GM18907 (cell line): ENCODE measurements around the gene CCNI.
"Not testable (repeated sequence)": the region's sequence is repeated elsewhere in the genome, so short reads cannot be mapped to it uniquely, and the experiment has no call there.

Source experiments
- ATAC-seq: cut with Tn5 transposase; IDR thresholded peaks from one replicate; pipeline ENCODE4 v1.9.1; 2021; ENCODE audit warnings: mild to moderate bottlenecking, moderate library complexity; ENCODE audit not compliant: unreplicated experiment

CCNI gene

DNA sequence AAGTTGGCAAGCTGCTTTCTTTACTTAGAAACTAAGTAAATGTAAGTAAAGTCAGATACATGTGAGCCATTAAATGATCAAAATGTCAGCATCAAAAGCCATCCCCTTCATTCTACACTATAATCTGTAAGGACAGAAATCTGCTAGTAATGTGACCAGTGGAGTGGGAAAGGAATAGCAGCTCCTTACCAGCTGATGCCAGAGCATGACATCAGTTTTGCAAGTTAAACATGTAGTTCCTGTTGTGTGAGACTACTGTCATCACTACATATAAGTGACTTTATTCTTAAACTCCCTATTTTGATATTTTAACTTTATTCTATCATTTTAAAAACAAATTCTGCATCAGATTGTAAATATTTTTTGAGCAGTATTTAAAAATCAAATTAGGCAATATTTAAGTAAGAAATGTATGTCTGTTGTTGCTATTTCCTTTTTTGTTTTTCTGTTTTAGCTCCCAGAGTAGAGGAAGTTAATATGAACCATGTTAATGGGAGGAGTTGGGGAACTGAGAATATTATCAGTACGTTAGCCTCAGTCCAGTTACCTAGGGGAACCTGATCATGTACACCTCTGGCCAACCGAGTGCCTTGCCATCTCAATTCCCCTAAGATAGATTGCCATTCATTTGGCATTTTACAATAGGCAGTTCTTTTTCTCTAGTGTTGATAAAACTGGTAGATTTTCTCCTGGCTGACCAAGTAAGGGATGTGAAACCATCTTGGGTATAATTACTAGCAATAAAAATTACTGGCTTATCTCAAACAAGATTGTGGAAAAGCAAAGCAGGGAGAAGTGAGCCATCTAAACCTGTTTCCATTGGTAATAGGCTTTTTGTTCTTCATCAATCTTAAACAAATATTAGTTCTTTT is 34.7 kb downstream of the CCNI start:
- ATAC-seq, result peak; percentile 50

DNA sequence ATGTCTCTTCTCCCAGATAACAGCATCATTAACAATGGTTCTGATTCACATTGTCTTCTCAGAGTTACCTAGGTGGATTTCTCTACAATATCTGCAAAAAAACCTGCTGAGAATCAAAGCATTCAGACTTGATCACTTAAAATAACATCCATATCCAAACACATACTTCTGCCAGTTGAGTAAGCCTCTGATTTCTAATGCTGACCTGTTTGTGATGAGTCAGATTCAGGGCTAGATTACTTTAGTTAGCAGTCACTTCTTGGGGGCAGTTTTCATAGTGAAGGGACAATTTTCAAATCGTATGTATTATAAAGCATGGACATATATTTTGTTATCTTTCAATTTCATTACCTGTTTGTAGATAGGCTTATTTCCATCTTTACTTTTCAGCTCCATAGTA is 35.5 kb downstream of the CCNI start:
- ATAC-seq, result no peak

DNA sequence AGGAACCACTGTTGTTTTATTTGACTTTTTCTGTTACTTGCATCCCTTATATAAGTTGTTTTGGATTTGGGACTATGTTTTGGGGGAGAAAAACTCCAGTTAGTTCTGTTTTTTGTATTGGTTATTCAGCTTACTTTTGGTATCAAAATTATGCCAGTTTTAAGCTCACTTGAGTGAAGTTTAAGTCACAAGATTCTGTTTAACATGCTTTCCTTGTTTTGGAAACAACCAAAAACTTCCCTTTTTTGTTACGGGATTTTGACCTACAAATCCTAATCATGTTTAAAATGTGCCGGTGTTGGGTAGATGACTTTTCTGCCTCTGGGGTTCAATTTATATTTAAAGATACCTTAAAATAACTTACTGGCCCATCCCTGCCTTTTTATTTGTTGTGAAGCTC is 36.0 kb downstream of the CCNI start:
- ATAC-seq, result no peak

- ATAC-seq, result no peak
Measured at GRCh38 chr4:77037736-77038135, 38.1 kb downstream of the CCNI start.

GRCh38 chr4:77037168-77037567 is 38.6 kb downstream of the CCNI start:
- not testable (repeated sequence) for ATAC-seq

DNA sequence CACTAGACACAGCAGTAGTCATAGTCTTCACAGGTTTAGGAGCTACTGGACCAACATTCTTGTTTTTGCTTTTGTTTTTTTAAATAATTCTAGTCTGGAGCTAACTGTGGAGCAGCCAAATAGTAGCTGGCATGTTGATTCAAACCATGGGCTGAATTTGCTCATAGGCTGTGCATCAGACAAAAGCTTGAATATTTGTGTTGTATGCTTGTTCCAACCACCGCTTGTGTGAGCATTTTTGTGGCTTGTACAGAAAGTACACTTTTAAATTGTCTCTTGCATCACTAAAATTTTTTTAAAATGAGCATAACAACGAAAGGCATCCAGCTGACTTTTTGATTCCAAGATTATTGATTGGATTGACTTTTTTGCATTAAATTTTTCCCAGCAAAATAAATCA is 39.6 kb downstream of the CCNI start:
- no peak for ATAC-seq

DNA sequence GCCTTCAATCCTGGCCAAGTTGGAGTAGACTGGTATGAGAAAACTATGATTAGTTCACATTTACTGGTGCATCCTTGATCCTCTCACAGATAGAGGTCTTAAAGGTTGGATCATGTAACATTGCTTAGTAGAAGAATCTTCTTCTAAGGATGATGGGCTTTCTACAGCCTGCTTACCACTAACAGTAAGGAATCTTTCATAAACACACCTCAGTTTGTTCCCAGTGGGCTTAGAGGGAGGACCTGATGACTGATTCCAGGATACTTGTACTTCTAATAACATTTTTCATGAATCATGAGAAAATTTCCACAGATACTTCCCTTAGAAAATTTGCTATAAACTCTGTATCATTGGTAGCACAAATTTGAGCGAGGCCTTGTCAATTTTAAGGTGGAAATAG is 40.6 kb downstream of the CCNI start:
- ATAC-seq, result no peak

GRCh38 chr4:77031544-77031943 is 44.2 kb downstream of the CCNI start:
- no peak for ATAC-seq

- ATAC-seq, result not testable (repeated sequence)
Measured at GRCh38 chr4:77029757-77030156, 46.0 kb downstream of the CCNI start.

- no peak for ATAC-seq
Measured at GRCh38 chr4:77028246-77028645, 47.5 kb downstream of the CCNI start.

GRCh38 chr4:77026322-77026704 is 49.5 kb downstream of the CCNI start:
- no peak for ATAC-seq

DNA sequence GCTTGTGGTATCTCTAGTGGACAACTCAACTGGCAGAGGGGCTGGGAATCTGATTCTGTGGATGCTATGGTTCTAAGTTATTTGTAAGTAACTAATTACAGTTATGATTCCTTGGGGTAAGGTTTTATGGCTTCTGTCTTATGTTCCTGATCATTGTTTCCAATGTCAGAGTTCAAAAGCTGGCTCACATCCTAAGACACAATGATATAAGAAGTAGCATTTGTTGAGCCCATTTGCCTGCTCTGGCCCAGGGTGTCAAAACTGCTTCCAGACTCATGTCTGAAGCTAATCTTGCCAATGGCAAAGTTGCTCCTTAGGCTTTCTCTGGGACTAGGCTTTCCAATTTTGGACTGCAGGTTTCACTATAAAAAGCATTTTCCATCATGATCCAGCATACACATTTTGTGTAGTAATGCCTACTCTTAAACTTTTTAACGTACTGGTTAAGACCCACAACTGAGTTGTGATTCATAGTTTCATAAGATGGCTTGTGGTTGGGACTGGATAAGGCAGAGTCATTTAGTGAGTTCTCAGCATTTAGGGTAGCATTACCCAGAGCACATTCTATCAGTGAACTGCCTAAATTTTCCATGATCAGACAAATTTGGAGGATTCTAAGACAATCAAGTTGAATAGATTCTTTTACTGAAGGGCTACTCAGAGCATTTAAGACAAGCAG is 50.0 kb downstream of the CCNI start:
- ATAC-seq, result peak; percentile 82

DNA sequence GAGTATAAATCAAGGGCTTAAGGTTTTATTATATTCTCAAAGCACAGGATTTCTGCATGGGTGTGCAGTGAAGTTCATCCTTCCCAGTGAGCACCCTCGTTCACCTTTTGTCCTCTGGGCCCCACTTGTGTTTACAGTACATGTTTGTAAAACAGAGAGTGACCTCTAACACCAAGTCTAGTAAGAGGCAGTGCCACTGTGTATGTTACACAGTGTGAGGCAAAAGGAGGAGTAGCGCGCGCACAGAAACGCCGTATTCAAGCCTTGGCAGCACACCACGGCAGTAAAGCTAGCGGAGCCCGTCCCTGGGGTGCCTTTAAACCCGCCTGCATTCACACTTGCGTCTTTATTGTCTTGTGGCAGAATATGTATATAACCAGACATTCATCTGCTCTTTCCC is 51.9 kb downstream of the CCNI start:
- no peak for ATAC-seq

- no peak for ATAC-seq
Measured at GRCh38 chr4:77022560-77023179, 53.1 kb downstream of the CCNI start.

DNA sequence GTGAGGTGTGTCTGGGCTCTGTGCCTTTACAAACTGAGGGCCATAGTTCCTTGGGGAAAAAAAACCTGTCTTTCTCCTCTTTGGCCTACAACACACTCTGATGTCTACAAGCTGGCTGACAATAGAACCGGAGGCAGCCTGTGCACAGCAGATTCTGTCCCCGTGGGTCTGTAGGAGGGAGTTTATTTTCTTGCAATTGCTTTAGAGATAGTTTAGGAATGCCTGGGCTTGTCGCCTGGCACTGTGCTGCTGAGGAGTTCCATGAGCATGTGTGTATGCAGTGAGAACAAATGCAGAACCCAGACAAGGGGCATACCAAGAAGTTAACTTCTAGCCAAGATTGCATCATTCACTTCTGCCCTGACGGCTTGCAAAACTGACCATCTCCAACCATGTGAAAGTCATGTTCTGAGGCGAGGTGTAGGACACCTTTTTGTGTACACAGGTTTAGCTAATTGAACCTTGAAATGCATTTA is 54.1 kb downstream of the CCNI start:
- no peak for ATAC-seq

GRCh38 chr4:77020017-77020416 is 55.8 kb downstream of the CCNI start:
- no peak for ATAC-seq

GRCh38 chr4:77015390-77015789 is 60.4 kb downstream of the CCNI start:
- no peak for ATAC-seq

- ATAC-seq, result no peak
Measured at GRCh38 chr4:77014256-77014655, 61.5 kb downstream of the CCNI start.

- ATAC-seq, result no peak
Measured at GRCh38 chr4:77012726-77013125, 63.1 kb downstream of the CCNI start.

GRCh38 chr4:77010841-77011354 is 64.9 kb downstream of the CCNI start:
- no peak for ATAC-seq

- ATAC-seq, result no peak
Measured at GRCh38 chr4:77009511-77010115, 66.2 kb downstream of the CCNI start.
